NT2/D1 (cell line): ENCODE data around the gene MRPL55.

Source experiments
- DNase-seq: peaks from one replicate; pipeline ENCODE4 v3.0.0-alpha.2; 2011; ENCODE audit warnings: low read depth, low spot score
- H3K27me3 ChIP-seq: 2 replicates; pipeline ENCODE4 v1.6.0; 2011; ENCODE audit warnings: mild to moderate bottlenecking; ENCODE audit not compliant: insufficient read length, insufficient read depth
- H3K36me3 ChIP-seq: 2 replicates; pipeline ENCODE4 v1.6.1; 2011; ENCODE audit warnings: mild to moderate bottlenecking, low read length, mixed read lengths; ENCODE audit not compliant: insufficient read depth, insufficient read length
- H3K4me1 ChIP-seq: 2 replicates; pipeline ENCODE4 v1.5.1; 2011; ENCODE audit not compliant: insufficient read depth, insufficient read length
- H3K4me3 ChIP-seq: 2 replicates; pipeline ENCODE4 v1.5.1; 2011; ENCODE audit warnings: low read depth; ENCODE audit not compliant: insufficient read length
- H3K9ac ChIP-seq: 2 replicates; pipeline ENCODE4 v1.6.0; 2011; ENCODE audit warnings: low read depth; ENCODE audit not compliant: insufficient read length
- H3K9me3 ChIP-seq: 2 replicates; pipeline ENCODE4 v1.5.1; 2011; ENCODE audit warnings: mild to moderate bottlenecking, low read length; ENCODE audit not compliant: insufficient read depth
- SUZ12 ChIP-seq: IDR thresholded peaks from 2 replicates; pipeline ENCODE4 v1.6.1; 2011; ENCODE audit not compliant: insufficient read length, insufficient read depth; ENCODE audit errors: extremely low read depth
- YY1 ChIP-seq: IDR thresholded peaks from 2 replicates; pipeline ENCODE4 v1.6.1; 2011; ENCODE audit not compliant: insufficient read length, insufficient read depth
- ZNF274 ChIP-seq: IDR thresholded peaks from 2 replicates; pipeline ENCODE4 v1.6.1; 2011; ENCODE audit warnings: mild to moderate bottlenecking, low read depth, low read length

Gene MRPL55

GRCh38 chr1:228150120-228150460, 41.0 kb upstream of the MRPL55 start:
- H3K4me1 ChIP-seq = peaks cover 24% of the 10 kb centered on the region
- peak overlapping the region; percentile 46 for H3K9ac ChIP-seq
- no peak overlapping the region for H3K4me3 ChIP-seq
- peaks cover 54% of the 10 kb centered on the region for H3K36me3 ChIP-seq
- TF ChIP-seq ZNF274 (no peak), YY1 (no peak), SUZ12 (no peak)
- H3K27me3 ChIP-seq = no peaks in the 10 kb centered on the region
- no peak for DNase-seq
- no peaks in the 10 kb centered on the region for H3K9me3 ChIP-seq

- H3K4me1 ChIP-seq = peaks cover 22% of the 10 kb centered on the region
- peak within 1 kb of the TSS; percentile 61 for H3K9ac ChIP-seq
- H3K9me3 ChIP-seq = no peaks in the 10 kb centered on the region
- TF ChIP-seq YY1 (no peak), ZNF274 (no peak), SUZ12 (no peak)
- no peak for DNase-seq
- no peaks in the 10 kb centered on the region for H3K27me3 ChIP-seq
- H3K36me3 ChIP-seq = peaks cover 60% of the 10 kb centered on the region
- no peak within 1 kb of the TSS for H3K4me3 ChIP-seq
These were observed 40.5 kb upstream of the MRPL55 start, which contains the start of gene GJC2 for GRCh38 chr1:228149406-228150119. GJC2 (plus strand) TSS chr1:228149930; CDS start chr1:228157759, 7,829 bp downstream.

- H3K4me1 ChIP-seq = peaks cover 27% of the 10 kb centered on the region
- H3K4me3 ChIP-seq = no peak overlapping the region
- H3K36me3 ChIP-seq = peaks cover 61% of the 10 kb centered on the region
- no peak for DNase-seq
- H3K9me3 ChIP-seq = no peaks in the 10 kb centered on the region
- peak overlapping the region; percentile 61 for H3K9ac ChIP-seq
- TF ChIP-seq ZNF274 (no peak), YY1 (no peak)
- H3K27me3 ChIP-seq = no peaks in the 10 kb centered on the region
These were observed 39.9 kb upstream of the MRPL55 start for GRCh38 chr1:228148935-228149405.

- Histone ChIP-seq H3K9ac (no peak overlapping the region), H3K36me3 (peaks cover 61% of the 10 kb centered on the region), H3K4me3 (no peak overlapping the region), H3K27me3 (no peaks in the 10 kb centered on the region), H3K4me1 (peaks cover 27% of the 10 kb centered on the region), H3K9me3 (no peaks in the 10 kb centered on the region)
- TF ChIP-seq YY1 (no peak), SUZ12 (no peak), ZNF274 (no peak)
- DNase-seq = no peak
These were observed 39.2 kb upstream of the MRPL55 start for GRCh38 chr1:228148196-228148861.

GRCh38 chr1:228147768-228148167, 38.7 kb upstream of the MRPL55 start:
- Histone ChIP-seq H3K9ac (no peak overlapping the region), H3K4me1 (peaks cover 27% of the 10 kb centered on the region), H3K4me3 (no peak overlapping the region), H3K9me3 (no peaks in the 10 kb centered on the region), H3K36me3 (peaks cover 65% of the 10 kb centered on the region), H3K27me3 (no peaks in the 10 kb centered on the region)
- TF ChIP-seq YY1 (no peak), ZNF274 (no peak), SUZ12 (no peak)
- DNase-seq = no peak

- TF ChIP-seq ZNF274 (no peak), SUZ12 (no peak), YY1 (no peak)
- H3K36me3 ChIP-seq = peaks cover 70% of the 10 kb centered on the region
- H3K27me3 ChIP-seq = no peaks in the 10 kb centered on the region
- H3K4me3 ChIP-seq = no peak overlapping the region
- peaks cover 28% of the 10 kb centered on the region for H3K4me1 ChIP-seq
- no peak for DNase-seq
- H3K9ac ChIP-seq = no peak overlapping the region
- no peaks in the 10 kb centered on the region for H3K9me3 ChIP-seq
These were observed 38.1 kb upstream of the MRPL55 start for GRCh38 chr1:228147151-228147693.

GRCh38 chr1:228146417-228147150, 37.5 kb upstream of the MRPL55 start:
- no peak overlapping the region for H3K9ac ChIP-seq
- H3K27me3 ChIP-seq = no peaks in the 10 kb centered on the region
- no peak for DNase-seq
- H3K4me1 ChIP-seq = peaks cover 30% of the 10 kb centered on the region
- H3K4me3 ChIP-seq = no peak overlapping the region
- no peak for TF ChIP-seq YY1
- no peak for TF ChIP-seq SUZ12
- TF ChIP-seq ZNF274 = no peak
- H3K36me3 ChIP-seq = peaks cover 73% of the 10 kb centered on the region
- H3K9me3 ChIP-seq = no peaks in the 10 kb centered on the region
